DND-41 (cell line): ENCODE data around the gene KRTAP20-2.

ENCODE experiments used
- EZH2 ChIP-seq: IDR thresholded peaks from 3 replicates; pipeline ENCODE4 v1.6.1; 2012; ENCODE audit warnings: borderline replicate concordance, low read depth, mild to moderate bottlenecking, moderate library complexity, low read length, inconsistent platforms; ENCODE audit not compliant: severe bottlenecking
- TF ChIP-seq, protein P1 (sequence below): IDR thresholded peaks from 2 replicates; pipeline ENCODE4 v1.5.1; 2012; ENCODE audit warnings: borderline replicate concordance, low read length, moderate library complexity, mild to moderate bottlenecking; ENCODE audit not compliant: poor library complexity, severe bottlenecking; ENCODE audit errors: extremely low read depth

DNA sequence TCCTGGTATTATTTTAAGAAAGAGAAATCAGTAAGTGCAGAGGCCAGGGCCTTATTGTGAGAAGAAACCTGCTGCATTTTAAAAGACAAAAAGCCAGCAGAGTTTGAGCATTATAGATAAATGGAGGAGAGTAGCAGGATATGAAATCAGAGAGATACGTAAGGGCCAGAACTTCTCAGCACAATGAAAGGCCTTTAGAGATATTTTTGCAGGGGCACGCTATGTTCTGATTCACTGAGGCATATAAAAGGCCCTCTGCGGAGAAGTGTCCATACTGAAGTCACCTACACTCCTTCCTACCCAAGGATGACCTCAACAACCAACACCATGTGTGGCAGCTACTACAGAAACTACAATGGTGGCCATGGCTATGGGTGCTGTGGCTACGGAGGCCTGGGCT lies 42.9 kb upstream of the KRTAP20-2 start, which contains the start of gene KRTAP6-3:
- TF ChIP-seq EZH2: no peak
- TF ChIP-seq, protein P1, sequence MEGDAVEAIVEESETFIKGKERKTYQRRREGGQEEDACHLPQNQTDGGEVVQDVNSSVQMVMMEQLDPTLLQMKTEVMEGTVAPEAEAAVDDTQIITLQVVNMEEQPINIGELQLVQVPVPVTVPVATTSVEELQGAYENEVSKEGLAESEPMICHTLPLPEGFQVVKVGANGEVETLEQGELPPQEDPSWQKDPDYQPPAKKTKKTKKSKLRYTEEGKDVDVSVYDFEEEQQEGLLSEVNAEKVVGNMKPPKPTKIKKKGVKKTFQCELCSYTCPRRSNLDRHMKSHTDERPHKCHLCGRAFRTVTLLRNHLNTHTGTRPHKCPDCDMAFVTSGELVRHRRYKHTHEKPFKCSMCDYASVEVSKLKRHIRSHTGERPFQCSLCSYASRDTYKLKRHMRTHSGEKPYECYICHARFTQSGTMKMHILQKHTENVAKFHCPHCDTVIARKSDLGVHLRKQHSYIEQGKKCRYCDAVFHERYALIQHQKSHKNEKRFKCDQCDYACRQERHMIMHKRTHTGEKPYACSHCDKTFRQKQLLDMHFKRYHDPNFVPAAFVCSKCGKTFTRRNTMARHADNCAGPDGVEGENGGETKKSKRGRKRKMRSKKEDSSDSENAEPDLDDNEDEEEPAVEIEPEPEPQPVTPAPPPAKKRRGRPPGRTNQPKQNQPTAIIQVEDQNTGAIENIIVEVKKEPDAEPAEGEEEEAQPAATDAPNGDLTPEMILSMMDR: no peak
